GM18508 (cell line): ENCODE measurements around the gene NELL2.
"Not testable (repeated sequence)": the region's sequence is repeated elsewhere in the genome, so short reads cannot be mapped to it uniquely, and the experiment has no call there.

Experiments used
- ATAC-seq: cut with Tn5 transposase; IDR thresholded peaks from one replicate; pipeline ENCODE4 v1.9.1; 2021; ENCODE audit warnings: moderate number of reproducible peaks; ENCODE audit not compliant: insufficient read depth, unreplicated experiment

Gene NELL2

GRCh38 chr12:44703182-44703910 is 172.8 kb downstream of the NELL2 start:
- ATAC-seq, result no peak

- no peak for ATAC-seq
Observed at GRCh38 chr12:44697511-44697910, 178.6 kb downstream of the NELL2 start.

GRCh38 chr12:44696542-44696941 is 179.6 kb downstream of the NELL2 start:
- ATAC-seq, result no peak

- no peak for ATAC-seq
Observed at GRCh38 chr12:44694017-44694416, 182.1 kb downstream of the NELL2 start.

- ATAC-seq, result no peak
Observed at GRCh38 chr12:44689587-44689986, 186.5 kb downstream of the NELL2 start.

GRCh38 chr12:44686821-44687432 is 189.2 kb downstream of the NELL2 start:
- not testable (repeated sequence) for ATAC-seq

GRCh38 chr12:44677724-44678123 is 198.4 kb downstream of the NELL2 start:
- no peak for ATAC-seq

- ATAC-seq, result no peak
Observed at GRCh38 chr12:44674875-44675274, 201.2 kb downstream of the NELL2 start.

- no peak for ATAC-seq
Observed at GRCh38 chr12:44673811-44674210, 202.3 kb downstream of the NELL2 start.

- ATAC-seq, result no peak
Observed at GRCh38 chr12:44672042-44672441, 204.1 kb downstream of the NELL2 start.

GRCh38 chr12:44668443-44668842 is 207.7 kb downstream of the NELL2 start:
- ATAC-seq, result no peak

GRCh38 chr12:44667461-44667860 is 208.7 kb downstream of the NELL2 start:
- ATAC-seq, result no peak

- ATAC-seq, result no peak
Observed at GRCh38 chr12:44663291-44663690, 212.8 kb downstream of the NELL2 start.

- ATAC-seq, result no peak
Observed at GRCh38 chr12:44655846-44656245, 220.3 kb downstream of the NELL2 start.

GRCh38 chr12:44654646-44655639 is 221.2 kb downstream of the NELL2 start:
- no peak for ATAC-seq

- no peak for ATAC-seq
Observed at GRCh38 chr12:44653861-44654527, 222.1 kb downstream of the NELL2 start.

- no peak for ATAC-seq
Observed at GRCh38 chr12:44649693-44650092, 226.4 kb downstream of the NELL2 start.

GRCh38 chr12:44647917-44648690 is 228.0 kb downstream of the NELL2 start:
- ATAC-seq, result no peak

GRCh38 chr12:44640427-44641190 is 235.5 kb downstream of the NELL2 start:
- no peak for ATAC-seq
